Neural cell (in vitro differentiated cells): ENCODE results near the gene CUX1. TPM values are rescaled to one million over a fixed set of nuclear protein-coding genes. Genes with fewer than 3 reads are reported as not detected.

ENCODE experiments used
- H2AFZ ChIP-seq: fragments of 200-600, 300-800 bp; sonication (generic), shearing (Covaris generic); 2 replicates; pipeline ENCODE4 v1.6.0; 2014; ENCODE audit warnings: low read depth, mild to moderate bottlenecking, antibody characterized with exemption, low read length, moderate library complexity
- H3F3A ChIP-seq: fragments of 200-600 bp; shearing (Covaris generic); 2 replicates; pipeline ENCODE4 v1.6.1; 2016; ENCODE audit warnings: mild to moderate bottlenecking, moderate library complexity, mixed read lengths, antibody characterized with exemption, low read length; ENCODE audit not compliant: insufficient read depth, poor library complexity, severe bottlenecking
- H3K27ac ChIP-seq: fragments of 200-600, 300-800 bp; sonication (generic), shearing (Covaris generic); 2 replicates; pipeline ENCODE4 v1.5.1; 2014; ENCODE audit warnings: mild to moderate bottlenecking, low read length, moderate library complexity
- H3K27me3 ChIP-seq: fragments of 300-800, 200-600 bp; sonication (generic), shearing (Covaris generic); 2 replicates; pipeline ENCODE4 v1.6.0; 2014; ENCODE audit warnings: mild to moderate bottlenecking, low read depth, low read length, moderate library complexity; ENCODE audit not compliant: insufficient read depth
- H3K36me3 ChIP-seq: fragments of 300-800, 200-600 bp; sonication (generic), shearing (Covaris generic); 2 replicates; pipeline ENCODE4 v1.5.1; 2014; ENCODE audit warnings: mild to moderate bottlenecking, antibody characterized with exemption, low read length, moderate library complexity; ENCODE audit not compliant: insufficient read depth
- H3K4me2 ChIP-seq: fragments of 300-800, 200-600 bp; sonication (generic), shearing (Covaris generic); 2 replicates; pipeline ENCODE4 v1.6.0; 2014; ENCODE audit warnings: mild to moderate bottlenecking, low read length
- H3K4me3 ChIP-seq: fragments of 300-800, 200-600 bp; sonication (generic), shearing (Covaris generic); 2 replicates; pipeline ENCODE4 v1.5.1; 2014; ENCODE audit warnings: mild to moderate bottlenecking, low read length, moderate library complexity
- H3K79me2 ChIP-seq: fragments of 200-600 bp; shearing (Covaris generic); replicated peaks from 2 replicates; pipeline ENCODE4 v1.6.0; 2014; ENCODE audit warnings: mild to moderate bottlenecking, low read length, moderate library complexity; ENCODE audit not compliant: insufficient read depth
- H3K9ac ChIP-seq: fragments of 300-800, 200-600 bp; sonication (generic), shearing (Covaris generic); 2 replicates; pipeline ENCODE4 v1.6.1; 2016; ENCODE audit warnings: mild to moderate bottlenecking, low read length, mixed read lengths
- H3K9me2 ChIP-seq: fragments of 200-600 bp; shearing (Covaris generic); 2 replicates; pipeline ENCODE4 v1.6.1; 2016; ENCODE audit warnings: mild to moderate bottlenecking, low read length, mixed read lengths; ENCODE audit not compliant: insufficient read depth
- H3K9me3 ChIP-seq: fragments of 200-600, 300-800 bp; sonication (generic), shearing (Covaris generic); 2 replicates; pipeline ENCODE4 v1.6.1; 2016; ENCODE audit warnings: mild to moderate bottlenecking, mixed run types, low read length, moderate library complexity, mixed read lengths
- H4K20me1 ChIP-seq: fragments of 200-600 bp; shearing (Covaris generic); 2 replicates; pipeline ENCODE4 v1.6.1; 2016; ENCODE audit warnings: mild to moderate bottlenecking, mixed run types; ENCODE audit not compliant: insufficient read depth
- CTCF ChIP-seq: fragments of 450-650 bp; IDR thresholded peaks from 2 replicates; pipeline ENCODE4 v1.5.1; 2014; ENCODE audit warnings: antibody characterized with exemption, mild to moderate bottlenecking, moderate library complexity; ENCODE audit not compliant: poor library complexity, severe bottlenecking
- EP300 ChIP-seq: fragments of 450-650 bp; conservative IDR thresholded peaks from 2 replicates; pipeline ENCODE4 v1.6.1; 2014; ENCODE audit warnings: antibody characterized with exemption, mild to moderate bottlenecking, moderate library complexity; ENCODE audit not compliant: poor library complexity, severe bottlenecking
- EZH2 ChIP-seq: fragments of 200-600, 300-800 bp; shearing (Covaris generic), sonication (generic); IDR thresholded peaks from 2 replicates; pipeline ENCODE4 v1.6.1; 2014; ENCODE audit warnings: antibody characterized with exemption, low read length, borderline replicate concordance, mild to moderate bottlenecking; ENCODE audit not compliant: insufficient read depth, poor library complexity, severe bottlenecking
- MXI1 ChIP-seq: fragments of 450-650 bp; conservative IDR thresholded peaks from 2 replicates; pipeline ENCODE4 v1.6.1; 2014; ENCODE audit warnings: antibody characterized with exemption, mild to moderate bottlenecking; ENCODE audit not compliant: poor library complexity, severe bottlenecking
- POLR2AphosphoS5 ChIP-seq: IDR thresholded peaks from 2 replicates; pipeline ENCODE4 v1.6.1; 2012
- RAD21 ChIP-seq: fragments of 450-650 bp; conservative IDR thresholded peaks from 2 replicates; pipeline ENCODE4 v1.6.1; 2014; ENCODE audit warnings: antibody characterized with exemption, mild to moderate bottlenecking, moderate library complexity
- SMC3 ChIP-seq: fragments of 450-650 bp; conservative IDR thresholded peaks from 2 replicates; pipeline ENCODE4 v1.6.1; 2014; ENCODE audit warnings: antibody characterized with exemption, mild to moderate bottlenecking, moderate library complexity; ENCODE audit not compliant: poor library complexity
- TAF1 ChIP-seq: IDR thresholded peaks from 2 replicates; pipeline ENCODE4 v1.6.1; 2012; ENCODE audit warnings: low read depth
- polyA plus RNA-seq: library from polyadenylated mRNA; depleted of rRNA; stranded (reverse); fragments of >200 nt; gene quantifications from 2 replicates; pipeline ENCODE4 v1.2.3, GENCODE V29; 2014
- TF ChIP-seq, protein P1 (sequence below): IDR thresholded peaks from 2 replicates; pipeline ENCODE4 v1.6.1; 2012; ENCODE audit warnings: borderline replicate concordance

Gene CUX1
- polyA plus RNA-seq, 1 donor from 2014 or later, result 26.6 TPM

DNA sequence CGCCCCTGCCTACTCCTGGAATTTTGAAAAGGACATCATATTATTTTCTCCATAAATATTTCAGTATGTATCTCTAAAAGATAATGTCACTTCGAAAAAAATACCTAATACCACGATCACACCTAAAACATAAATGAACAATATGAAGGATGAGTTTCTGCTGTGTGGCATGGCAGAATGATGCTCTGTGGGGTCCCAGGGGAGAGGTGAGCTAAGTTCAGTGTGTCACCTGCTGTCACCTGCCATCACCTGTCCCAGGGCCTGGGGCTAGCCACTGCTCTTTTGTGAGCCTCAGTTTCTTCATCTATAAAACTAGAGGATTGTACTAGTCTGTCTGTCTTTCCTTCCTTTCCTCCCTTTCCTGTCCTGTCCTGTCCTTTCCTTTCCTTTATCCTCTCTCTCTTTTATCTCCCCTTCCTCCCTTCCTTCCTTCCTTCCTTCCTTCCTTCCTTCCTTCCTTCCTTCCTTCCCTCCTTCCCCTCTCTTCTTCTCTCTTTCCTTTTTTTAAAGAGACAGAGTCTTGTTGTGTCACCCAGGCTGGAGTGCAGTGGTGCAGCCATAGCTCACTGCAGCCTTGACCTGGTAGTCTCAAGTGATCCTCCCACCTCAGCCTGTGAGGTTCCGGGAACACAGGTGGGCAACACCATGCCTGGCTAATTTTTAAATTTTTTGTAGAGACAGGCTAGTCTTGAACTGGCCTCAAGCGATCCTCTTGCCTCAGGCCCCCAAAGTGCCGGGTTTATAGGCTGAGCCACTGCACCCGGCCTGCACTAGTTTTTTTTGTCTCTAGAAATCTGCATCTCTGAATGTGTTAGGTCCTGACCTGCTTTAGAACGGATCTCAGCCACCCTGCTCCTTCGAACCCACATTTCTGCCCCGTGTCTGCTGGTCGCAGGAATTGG, 43.1 kb downstream of the CUX1 start:
- Histone ChIP-seq H3K9me3 (no peaks in the 10 kb centered on the region), H3K27me3 (no peaks in the 10 kb centered on the region), H3K79me2 (peaks cover 31% of the 10 kb centered on the region), H3K36me3 (no peaks in the 10 kb centered on the region), H3K4me2 (no peak overlapping the region), H3K4me3 (no peak overlapping the region), H3K9me2 (no peaks in the 10 kb centered on the region), H3F3A (no peaks in the 10 kb centered on the region), H4K20me1 (no peaks in the 10 kb centered on the region), H2AFZ (no peak overlapping the region), H3K27ac (no peak overlapping the region), H3K9ac (no peak overlapping the region)
- TF ChIP-seq RAD21 (no peak), EP300 (no peak), EZH2 (no peak), POLR2AphosphoS5 (no peak), CTCF (no peak), TAF1 (no peak), MXI1 (no peak), SMC3 (no peak)
- TF ChIP-seq, protein P1, sequence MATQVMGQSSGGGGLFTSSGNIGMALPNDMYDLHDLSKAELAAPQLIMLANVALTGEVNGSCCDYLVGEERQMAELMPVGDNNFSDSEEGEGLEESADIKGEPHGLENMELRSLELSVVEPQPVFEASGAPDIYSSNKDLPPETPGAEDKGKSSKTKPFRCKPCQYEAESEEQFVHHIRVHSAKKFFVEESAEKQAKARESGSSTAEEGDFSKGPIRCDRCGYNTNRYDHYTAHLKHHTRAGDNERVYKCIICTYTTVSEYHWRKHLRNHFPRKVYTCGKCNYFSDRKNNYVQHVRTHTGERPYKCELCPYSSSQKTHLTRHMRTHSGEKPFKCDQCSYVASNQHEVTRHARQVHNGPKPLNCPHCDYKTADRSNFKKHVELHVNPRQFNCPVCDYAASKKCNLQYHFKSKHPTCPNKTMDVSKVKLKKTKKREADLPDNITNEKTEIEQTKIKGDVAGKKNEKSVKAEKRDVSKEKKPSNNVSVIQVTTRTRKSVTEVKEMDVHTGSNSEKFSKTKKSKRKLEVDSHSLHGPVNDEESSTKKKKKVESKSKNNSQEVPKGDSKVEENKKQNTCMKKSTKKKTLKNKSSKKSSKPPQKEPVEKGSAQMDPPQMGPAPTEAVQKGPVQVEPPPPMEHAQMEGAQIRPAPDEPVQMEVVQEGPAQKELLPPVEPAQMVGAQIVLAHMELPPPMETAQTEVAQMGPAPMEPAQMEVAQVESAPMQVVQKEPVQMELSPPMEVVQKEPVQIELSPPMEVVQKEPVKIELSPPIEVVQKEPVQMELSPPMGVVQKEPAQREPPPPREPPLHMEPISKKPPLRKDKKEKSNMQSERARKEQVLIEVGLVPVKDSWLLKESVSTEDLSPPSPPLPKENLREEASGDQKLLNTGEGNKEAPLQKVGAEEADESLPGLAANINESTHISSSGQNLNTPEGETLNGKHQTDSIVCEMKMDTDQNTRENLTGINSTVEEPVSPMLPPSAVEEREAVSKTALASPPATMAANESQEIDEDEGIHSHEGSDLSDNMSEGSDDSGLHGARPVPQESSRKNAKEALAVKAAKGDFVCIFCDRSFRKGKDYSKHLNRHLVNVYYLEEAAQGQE, result no peak

GRCh38 chr7:101861218-101861775, 43.9 kb downstream of the CUX1 start:
- peaks cover 35% of the 10 kb centered on the region for H3K79me2 ChIP-seq
- no peak overlapping the region for H3K27ac ChIP-seq
- H3K9ac ChIP-seq, result no peak overlapping the region
- no peaks in the 10 kb centered on the region for H3K36me3 ChIP-seq
- no peak overlapping the region for H3K4me3 ChIP-seq
- H3K9me3 ChIP-seq, result no peaks in the 10 kb centered on the region
- H3F3A ChIP-seq, result no peaks in the 10 kb centered on the region
- no peak overlapping the region for H2AFZ ChIP-seq
- no peaks in the 10 kb centered on the region for H3K27me3 ChIP-seq
- H4K20me1 ChIP-seq, result no peaks in the 10 kb centered on the region
- no peaks in the 10 kb centered on the region for H3K9me2 ChIP-seq
- H3K4me2 ChIP-seq, result no peak overlapping the region
- TF ChIP-seq CTCF, result no peak
- TF ChIP-seq TAF1, result no peak
- TF ChIP-seq RAD21, result no peak
- no peak for TF ChIP-seq SMC3
- TF ChIP-seq, protein P1, result no peak
- no peak for TF ChIP-seq POLR2AphosphoS5
- TF ChIP-seq EZH2, result no peak
- no peak for TF ChIP-seq EP300
- TF ChIP-seq MXI1, result no peak
